HepG2 (cell line): ENCODE measurements around the gene CERT1. TPM values are rescaled to one million over a fixed set of nuclear protein-coding genes. Genes with fewer than 3 reads are reported as not detected.

Source experiments
- ATAC-seq: fragments of 200-7000 bp; cut with Tn5 transposase; 3 replicates; pipeline ENCODE4 v1.9.1; 2020; ENCODE audit warnings: mild to moderate bottlenecking, moderate library complexity
- BruUV-seq: library from RNA; stranded (reverse); fragments of 400-500 nt; replicated peaks from 2 replicates; lab custom pipeline; 2021; lab: Mats Ljungman, UMichigan
- CTCF ChIA-PET: fragments of 300-600 bp; formaldehyde crosslinking; extraction: SDS; loops from one replicate; lab custom pipeline; 2021; ENCODE audit warnings: low total read pairs, inconsistent platforms, low intra/inter-chr PET ratio; lab: Yijun Ruan, JAX
- POLR2A ChIA-PET: fragments of 350-600 bp; sonication (Branson Sonifier 250); formaldehyde crosslinking; loops from one replicate; lab custom pipeline; 2020; ENCODE audit warnings: antibody characterized with exemption, inconsistent platforms; lab: Yijun Ruan, JAX
- DNase-seq: peaks from one replicate; pipeline ENCODE4 v3.0.0-alpha.2; 2015; ENCODE audit warnings: low spot score
- FAIRE-seq: peaks from 3 replicates; lab custom pipeline; 2011; peaks lifted over from hg19 to GRCh38; lab: Jason Lieb, UNC
- H2AFZ ChIP-seq: one replicate; pipeline ENCODE4 v1.6.1; 2011; ENCODE audit warnings: low read length, inconsistent platforms
- H3K27ac ChIP-seq: fragments of 300-600 bp; 3 replicates; pipeline ENCODE4 v1.8.0; 2011; ENCODE audit warnings: mixed run types, mild to moderate bottlenecking, mixed read lengths, low read length, inconsistent platforms; ENCODE audit not compliant: insufficient read depth; ENCODE audit errors: extremely low read length
- H3K27me3 ChIP-seq, 2 experiments: fragments of 200-600 bp in 1 of 2; 2 replicates in 1 of 2; 3 replicates in 1 of 2; pipeline versions ENCODE4 v1.6.0 to v1.8.0; 2011; ENCODE audit warnings: low read length in 2 of 2, mild to moderate bottlenecking in 2 of 2, moderate library complexity in 2 of 2, inconsistent platforms in 1 of 2; ENCODE audit not compliant: insufficient read depth in 2 of 2, control insufficient read depth in 1 of 2
- H3K36me3 ChIP-seq, 2 experiments: fragments of 200-600 bp in 1 of 2; replicated peaks in 1 of 2; 2 replicates in 1 of 2; 3 replicates in 1 of 2; pipeline versions ENCODE4 v1.5.1 to v1.8.0; 2011; ENCODE audit warnings: low read length in 2 of 2, inconsistent platforms in 1 of 2; ENCODE audit not compliant: insufficient read depth in 2 of 2, control insufficient read depth in 1 of 2
- H3K4me1 ChIP-seq: 2 replicates; pipeline ENCODE4 v1.5.1; 2012; ENCODE audit warnings: low read length, inconsistent platforms; ENCODE audit not compliant: insufficient read depth
- H3K4me2 ChIP-seq: 2 replicates; pipeline ENCODE4 v1.6.0; 2011; ENCODE audit warnings: low read depth, low read length, inconsistent platforms
- H3K4me3 ChIP-seq, 3 experiments: fragments of 200-600 bp in 1 of 3; sonication (generic), shearing (Covaris generic) in 1 of 3; replicated peaks in 1 of 3; 2 replicates each; pipeline ENCODE4 v1.5.1; 2011 to 2016; ENCODE audit warnings: low read length in 3 of 3, inconsistent platforms in 2 of 3, low read depth in 2 of 3, mild to moderate bottlenecking in 2 of 3, control low read depth in 1 of 3, mixed read lengths in 1 of 3; ENCODE audit not compliant: insufficient read depth in 1 of 3
- H3K79me2 ChIP-seq: one replicate; pipeline ENCODE4 v1.6.1; 2011; ENCODE audit warnings: low read length, inconsistent platforms; ENCODE audit not compliant: insufficient read depth
- H3K9ac ChIP-seq: 2 replicates; pipeline ENCODE4 v1.6.0; 2011; ENCODE audit warnings: mild to moderate bottlenecking, low read depth, low read length, inconsistent platforms; ENCODE audit not compliant: insufficient read depth
- H3K9me3 ChIP-seq: 2 replicates; pipeline ENCODE4 v1.5.1; 2012; ENCODE audit warnings: mild to moderate bottlenecking, low read length
- H4K20me1 ChIP-seq: 2 replicates; pipeline ENCODE4 v1.6.0; 2011; ENCODE audit warnings: inconsistent platforms, mild to moderate bottlenecking, low read length, moderate library complexity; ENCODE audit not compliant: insufficient read depth
- ASH2L ChIP-seq: fragments of 300-600, 200-600 bp; sonication (generic); IDR thresholded peaks from 2 replicates; pipeline ENCODE4 v1.7.0; 2017; ENCODE audit warnings: low read depth, mild to moderate bottlenecking, moderate library complexity, mixed read lengths, low read length; ENCODE audit not compliant: insufficient read length
- ESRRA ChIP-seq: sonication (generic); formaldehyde crosslinking; IDR thresholded peaks from 2 replicates; pipeline ENCODE4 v1.5.1; 2020; ENCODE audit warnings: mild to moderate bottlenecking, low read depth, missing genetic modification reagents
- HNRNPH1 ChIP-seq: fragments of 200-400 bp; formaldehyde crosslinking; optimal IDR thresholded peaks from 2 replicates; pipeline ENCODE3; 2017; ENCODE audit warnings: mild to moderate bottlenecking, low read depth, low read length
- KLF12 ChIP-seq: sonication (generic); formaldehyde crosslinking; IDR thresholded peaks from 2 replicates; pipeline ENCODE4 v1.4.0; 2020; ENCODE audit warnings: missing genetic modification reagents, borderline replicate concordance
- PAX8 ChIP-seq: sonication (generic); formaldehyde crosslinking; IDR thresholded peaks from 2 replicates; pipeline ENCODE4 v1.8.0; 2022; ENCODE audit warnings: mild to moderate bottlenecking, missing genetic modification reagents, borderline replicate concordance
- RXRB ChIP-seq: IDR thresholded peaks from 2 replicates; pipeline ENCODE4 v1.6.1; 2016; ENCODE audit warnings: borderline replicate concordance, missing genetic modification reagents, missing compliant biosample characterization
- SRSF4 ChIP-seq: fragments of 200-400 bp; formaldehyde crosslinking; IDR thresholded peaks from one replicate; pipeline ENCODE4 v1.6.1; 2018; ENCODE audit warnings: mild to moderate bottlenecking, low read depth, low read length, moderate library complexity; ENCODE audit not compliant: poor library complexity, severe bottlenecking
- ZNF121 ChIP-seq: sonication (generic); formaldehyde crosslinking; IDR thresholded peaks from 2 replicates; pipeline ENCODE4 v1.5.0; 2020; ENCODE audit warnings: mild to moderate bottlenecking, missing genetic modification reagents
- ZNF232 ChIP-seq: sonication (generic); formaldehyde crosslinking; IDR thresholded peaks from 2 replicates; pipeline ENCODE4 v1.4.0; 2020; ENCODE audit warnings: missing genetic modification reagents, borderline replicate concordance
- ZNF264 ChIP-seq: sonication (generic); formaldehyde crosslinking; IDR thresholded peaks from 2 replicates; pipeline ENCODE4 v1.4.0; 2020; ENCODE audit warnings: missing genetic modification reagents
- ZNF660 ChIP-seq: sonication (generic); formaldehyde crosslinking; IDR thresholded peaks from 2 replicates; pipeline ENCODE4 v1.5.1; 2020; ENCODE audit warnings: mild to moderate bottlenecking, low read depth, missing genetic modification reagents, borderline replicate concordance
- WGBS: methylation state at CpG from one replicate; pipeline ENCODE4 v1.1.6; 2017; ENCODE audit warnings: low lambda C conversion rate; 5-methylcytosine and 5-hydroxymethylcytosine counted together
- in situ Hi-C: cut with HindIII; loops from 2 replicates; pipeline ENCODE4 v1.10.0; 2017; ENCODE audit warnings: low pct_unique_long_range_greater_than_20kb; ENCODE audit not compliant: extremely low pct_ligation_motif_present
- intact Hi-C: fragments of 100-400 bp; cut with micrococcal nuclease; formaldehyde crosslinking; loops from one replicate; pipeline ENCODE4 v1.10.0; 2022; ENCODE audit not compliant: unreplicated experiment
- polyA plus RNA-seq, 8 experiments: library from polyadenylated mRNA; depleted of rRNA in 3 of 8; stranded (reverse) in 7 of 8; unstranded in 1 of 8; fragments of >200 nt; fragmentation: Illumina TruSeq in 4 of 8; extraction: Trizol in 4 of 8; gene quantifications; 2 replicates each; pipeline versions ENCODE4 v1.2.1 to v1.2.3, GENCODE V29; 2011 to 2016; ENCODE audit warnings: low read depth in 4 of 8, missing spikeins in 1 of 8, mixed read lengths in 1 of 8; ENCODE audit not compliant: insufficient read depth in 1 of 8
- total RNA-seq, 5 experiments: library from RNA; depleted of rRNA; stranded (reverse); fragments of >200 nt; fragmentation: Illumina TruSeq; extraction: Trizol; gene quantifications; 2 replicates each; pipeline ENCODE4 v1.2.3, GENCODE V29; 2016; ENCODE audit warnings: low read depth in 1 of 5
- TF ChIP-seq, protein P1 (sequence below): sonication (generic); formaldehyde crosslinking; IDR thresholded peaks from 2 replicates; pipeline ENCODE4 v1.4.0; 2020; ENCODE audit warnings: missing genetic modification reagents, borderline replicate concordance
- TF ChIP-seq, protein P2 (sequence below): sonication (generic); formaldehyde crosslinking; conservative IDR thresholded peaks from 2 replicates; pipeline ENCODE4 v1.8.0; 2022; ENCODE audit warnings: mild to moderate bottlenecking, moderate library complexity, missing genetic modification reagents

CERT1 gene
- total and polyA plus RNA-seq, 2 of the 13 experiments (the other 11 are each of a cell fraction or from before 2014, with no cell fraction given) = 8.2 to 12.7 TPM

DNA sequence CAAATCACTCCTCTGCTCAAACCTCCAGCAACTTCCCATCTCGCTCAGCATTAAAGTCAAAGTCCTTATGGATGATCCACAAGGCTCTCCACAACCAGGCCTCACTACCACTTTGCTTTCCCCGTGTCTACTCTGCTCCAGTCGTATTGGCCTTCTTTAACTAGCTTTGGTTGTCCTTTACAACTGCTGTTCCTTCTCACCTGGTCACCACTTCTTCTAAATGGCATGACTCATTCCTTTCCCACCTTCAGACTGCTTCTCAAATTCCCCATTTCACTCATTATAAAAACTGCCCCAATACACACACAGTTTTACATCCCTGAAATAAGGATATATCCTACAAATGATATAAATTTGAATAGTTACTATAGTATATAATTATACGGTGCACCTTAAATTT is 30.4 kb downstream of the CERT1 start:
- no peak for DNase-seq
- Histone ChIP-seq H3K36me3 (no peaks in the 10 kb centered on the region; a peak in 1 of 5 replicates), H3K79me2 (peaks cover 44% of the 10 kb centered on the region), H3K4me3 (no peak overlapping the region), H3K9me3 (no peaks in the 10 kb centered on the region), H3K27me3 (no peaks in the 10 kb centered on the region), H4K20me1 (peaks cover 11% of the 10 kb centered on the region), H3K9ac (no peak overlapping the region), H2AFZ (no peak overlapping the region), H3K27ac (no peak overlapping the region), H3K4me2 (no peak overlapping the region), H3K4me1 (no peaks in the 10 kb centered on the region)
- CTCF ChIA-PET = no interaction called here
- TF ChIP-seq HNRNPH1 = no peak
- TF ChIP-seq SRSF4 = no peak
- no peak for TF ChIP-seq ESRRA (CRISPR knock-in tag)
- no peak for TF ChIP-seq ZNF121
- no peak for TF ChIP-seq ZNF660 (CRISPR knock-in tag)
- TF ChIP-seq PAX8 (CRISPR knock-in tag) = no peak
- no peak for TF ChIP-seq ZNF232 (CRISPR knock-in tag)
- TF ChIP-seq KLF12 (CRISPR knock-in tag) = no peak
- TF ChIP-seq ZNF264 = no peak
- TF ChIP-seq, protein P1, sequence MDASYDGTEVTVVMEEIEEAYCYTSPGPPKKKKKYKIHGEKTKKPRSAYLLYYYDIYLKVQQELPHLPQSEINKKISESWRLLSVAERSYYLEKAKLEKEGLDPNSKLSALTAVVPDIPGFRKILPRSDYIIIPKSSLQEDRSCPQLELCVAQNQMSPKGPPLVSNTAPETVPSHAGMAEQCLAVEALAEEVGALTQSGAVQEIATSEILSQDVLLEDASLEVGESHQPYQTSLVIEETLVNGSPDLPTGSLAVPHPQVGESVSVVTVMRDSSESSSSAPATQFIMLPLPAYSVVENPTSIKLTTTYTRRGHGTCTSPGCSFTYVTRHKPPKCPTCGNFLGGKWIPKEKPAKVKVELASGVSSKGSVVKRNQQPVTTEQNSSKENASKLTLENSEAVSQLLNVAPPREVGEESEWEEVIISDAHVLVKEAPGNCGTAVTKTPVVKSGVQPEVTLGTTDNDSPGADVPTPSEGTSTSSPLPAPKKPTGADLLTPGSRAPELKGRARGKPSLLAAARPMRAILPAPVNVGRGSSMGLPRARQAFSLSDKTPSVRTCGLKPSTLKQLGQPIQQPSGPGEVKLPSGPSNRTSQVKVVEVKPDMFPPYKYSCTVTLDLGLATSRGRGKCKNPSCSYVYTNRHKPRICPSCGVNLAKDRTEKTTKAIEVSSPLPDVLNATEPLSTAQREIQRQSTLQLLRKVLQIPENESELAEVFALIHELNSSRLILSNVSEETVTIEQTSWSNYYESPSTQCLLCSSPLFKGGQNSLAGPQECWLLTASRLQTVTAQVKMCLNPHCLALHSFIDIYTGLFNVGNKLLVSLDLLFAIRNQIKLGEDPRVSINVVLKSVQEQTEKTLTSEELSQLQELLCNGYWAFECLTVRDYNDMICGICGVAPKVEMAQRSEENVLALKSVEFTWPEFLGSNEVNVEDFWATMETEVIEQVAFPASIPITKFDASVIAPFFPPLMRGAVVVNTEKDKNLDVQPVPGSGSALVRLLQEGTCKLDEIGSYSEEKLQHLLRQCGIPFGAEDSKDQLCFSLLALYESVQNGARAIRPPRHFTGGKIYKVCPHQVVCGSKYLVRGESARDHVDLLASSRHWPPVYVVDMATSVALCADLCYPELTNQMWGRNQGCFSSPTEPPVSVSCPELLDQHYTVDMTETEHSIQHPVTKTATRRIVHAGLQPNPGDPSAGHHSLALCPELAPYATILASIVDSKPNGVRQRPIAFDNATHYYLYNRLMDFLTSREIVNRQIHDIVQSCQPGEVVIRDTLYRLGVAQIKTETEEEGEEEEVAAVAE (CRISPR knock-in tag) = no peak
- no peak for TF ChIP-seq ASH2L
- TF ChIP-seq, protein P2, sequence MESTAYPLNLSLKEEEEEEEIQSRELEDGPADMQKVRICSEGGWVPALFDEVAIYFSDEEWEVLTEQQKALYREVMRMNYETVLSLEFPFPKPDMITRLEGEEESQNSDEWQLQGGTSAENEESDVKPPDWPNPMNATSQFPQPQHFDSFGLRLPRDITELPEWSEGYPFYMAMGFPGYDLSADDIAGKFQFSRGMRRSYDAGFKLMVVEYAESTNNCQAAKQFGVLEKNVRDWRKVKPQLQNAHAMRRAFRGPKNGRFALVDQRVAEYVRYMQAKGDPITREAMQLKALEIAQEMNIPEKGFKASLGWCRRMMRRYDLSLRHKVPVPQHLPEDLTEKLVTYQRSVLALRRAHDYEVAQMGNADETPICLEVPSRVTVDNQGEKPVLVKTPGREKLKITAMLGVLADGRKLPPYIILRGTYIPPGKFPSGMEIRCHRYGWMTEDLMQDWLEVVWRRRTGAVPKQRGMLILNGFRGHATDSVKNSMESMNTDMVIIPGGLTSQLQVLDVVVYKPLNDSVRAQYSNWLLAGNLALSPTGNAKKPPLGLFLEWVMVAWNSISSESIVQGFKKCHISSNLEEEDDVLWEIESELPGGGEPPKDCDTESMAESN (CRISPR knock-in tag) = no peak
- TF ChIP-seq RXRB = no peak
- no peak for ATAC-seq
- FAIRE-seq = no peak
- in situ Hi-C loops (no loop called here), intact Hi-C loops (no loop called here)
- POLR2A ChIA-PET = no interaction called here
- WGBS = 94% methylated on average over 4 of the region's 4 CpGs
- no TSS peak for BruUV-seq
